SK-N-SH treated with all-trans-retinoic acid at 6 μM for 48 hours (cell line): Measurements from ENCODE around the gene GPER1.

Experiments
- ATAC-seq: fragments of 200-7000 bp; cut with Tn5 transposase; 3 replicates; pipeline ENCODE4 v1.9.1; 2020; ENCODE audit warnings: mild to moderate bottlenecking, moderate library complexity
- ARNTL ChIP-seq: fragments of 450-650 bp; formaldehyde crosslinking; IDR thresholded peaks from 2 replicates; pipeline ENCODE4 v1.5.0; 2020; ENCODE audit warnings: low read depth, mild to moderate bottlenecking, moderate library complexity, borderline replicate concordance
- BACH2 ChIP-seq: fragments of 250-450 bp; sonication (Bioruptor Pico); IDR thresholded peaks from 2 replicates; pipeline ENCODE4 v1.9.0; 2021; ENCODE audit warnings: mild to moderate bottlenecking, borderline replicate concordance
- CREB5 ChIP-seq: fragments of 250-450 bp; sonication (Bioruptor Pico); IDR thresholded peaks from 2 replicates; pipeline ENCODE4 v1.5.1; 2020; ENCODE audit warnings: low read depth, mild to moderate bottlenecking, moderate library complexity
- CSDC2 ChIP-seq: fragments of 250-450 bp; sonication (Bioruptor Pico); IDR thresholded peaks from 2 replicates; pipeline ENCODE4 v1.5.0; 2020; ENCODE audit warnings: mild to moderate bottlenecking, moderate library complexity
- ESRRG ChIP-seq: fragments of 250-450 bp; sonication (Bioruptor Pico); IDR thresholded peaks from 2 replicates; pipeline ENCODE4 v1.6.1; 2021; ENCODE audit warnings: mild to moderate bottlenecking
- ISL1 ChIP-seq: fragments of 250-450 bp; sonication (Bioruptor Pico); IDR thresholded peaks from 2 replicates; pipeline ENCODE4 v2.1.2; 2022; ENCODE audit warnings: mild to moderate bottlenecking, moderate library complexity
- PPARA ChIP-seq: fragments of 250-450 bp; sonication (Bioruptor Pico); IDR thresholded peaks from 2 replicates; pipeline ENCODE4 v1.5.0; 2020; ENCODE audit warnings: mild to moderate bottlenecking, borderline replicate concordance
- RARB ChIP-seq: fragments of 250-450 bp; sonication (Bioruptor Pico); IDR thresholded peaks from 2 replicates; pipeline ENCODE4 v1.8.0; 2021; ENCODE audit warnings: mild to moderate bottlenecking, moderate library complexity
- TCF4 ChIP-seq: fragments of 250-450 bp; sonication (Bioruptor Pico); IDR thresholded peaks from 2 replicates; pipeline ENCODE4 v1.8.0; 2021; ENCODE audit warnings: mild to moderate bottlenecking, moderate library complexity, borderline replicate concordance
- TOX ChIP-seq: fragments of 250-450 bp; sonication (Bioruptor Pico); IDR thresholded peaks from 2 replicates; pipeline ENCODE4 v1.8.0; 2021; ENCODE audit warnings: mild to moderate bottlenecking, moderate library complexity, borderline replicate concordance
- TSHZ2 ChIP-seq: fragments of 250-450 bp; sonication (Bioruptor Pico); IDR thresholded peaks from 2 replicates; pipeline ENCODE4 v1.5.0; 2020; ENCODE audit warnings: mild to moderate bottlenecking, moderate library complexity
- ZC3H10 ChIP-seq: fragments of 250-450 bp; sonication (Bioruptor Pico); IDR thresholded peaks from 2 replicates; pipeline ENCODE4 v1.5.1; 2021; ENCODE audit warnings: mild to moderate bottlenecking, moderate library complexity
- ZFP30 ChIP-seq: fragments of 450-650 bp; formaldehyde crosslinking; IDR thresholded peaks from 2 replicates; pipeline ENCODE4 v1.5.0; 2022; ENCODE audit warnings: mild to moderate bottlenecking, moderate library complexity
- ZNF565 ChIP-seq: fragments of 450-650 bp; formaldehyde crosslinking; conservative IDR thresholded peaks from 2 replicates; pipeline ENCODE4 v1.5.0; 2020; ENCODE audit warnings: low read depth, mild to moderate bottlenecking, moderate library complexity
- ZNF8 ChIP-seq: fragments of 450-650 bp; formaldehyde crosslinking; IDR thresholded peaks from 2 replicates; pipeline ENCODE4 v1.5.0; 2020; ENCODE audit warnings: mild to moderate bottlenecking, moderate library complexity
- TF ChIP-seq, protein P1 (sequence below): fragments of 250-450 bp; sonication (Bioruptor Pico); IDR thresholded peaks from 2 replicates; pipeline ENCODE4 v1.8.0; 2021; ENCODE audit warnings: low read depth, mild to moderate bottlenecking, moderate library complexity, borderline replicate concordance
- TF ChIP-seq, protein P2 (sequence below): fragments of 250-450 bp; sonication (Bioruptor Pico); IDR thresholded peaks from 2 replicates; pipeline ENCODE4 v1.5.1; 2021; ENCODE audit warnings: mild to moderate bottlenecking, moderate library complexity
- TF ChIP-seq, protein P3 (sequence below): fragments of 250-450 bp; sonication (Bioruptor Pico); IDR thresholded peaks from 2 replicates; pipeline ENCODE4 v1.8.0; 2020; ENCODE audit warnings: mild to moderate bottlenecking, moderate library complexity, borderline replicate concordance

The GPER1 gene

GRCh38 chr7:1117321-1117928 lies 29.5 kb downstream of the GPER1 start (continued):
- no peak for TF ChIP-seq TSHZ2
- TF ChIP-seq, protein P1, sequence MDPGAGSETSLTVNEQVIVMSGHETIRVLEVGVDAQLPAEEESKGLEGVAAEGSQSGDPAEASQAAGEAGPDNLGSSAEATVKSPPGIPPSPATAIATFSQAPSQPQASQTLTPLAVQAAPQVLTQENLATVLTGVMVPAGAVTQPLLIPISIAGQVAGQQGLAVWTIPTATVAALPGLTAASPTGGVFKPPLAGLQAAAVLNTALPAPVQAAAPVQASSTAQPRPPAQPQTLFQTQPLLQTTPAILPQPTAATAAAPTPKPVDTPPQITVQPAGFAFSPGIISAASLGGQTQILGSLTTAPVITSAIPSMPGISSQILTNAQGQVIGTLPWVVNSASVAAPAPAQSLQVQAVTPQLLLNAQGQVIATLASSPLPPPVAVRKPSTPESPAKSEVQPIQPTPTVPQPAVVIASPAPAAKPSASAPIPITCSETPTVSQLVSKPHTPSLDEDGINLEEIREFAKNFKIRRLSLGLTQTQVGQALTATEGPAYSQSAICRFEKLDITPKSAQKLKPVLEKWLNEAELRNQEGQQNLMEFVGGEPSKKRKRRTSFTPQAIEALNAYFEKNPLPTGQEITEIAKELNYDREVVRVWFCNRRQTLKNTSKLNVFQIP (CRISPR knock-in tag): no peak
- no peak for TF ChIP-seq ZFP30 (CRISPR knock-in tag)
- TF ChIP-seq, protein P2, sequence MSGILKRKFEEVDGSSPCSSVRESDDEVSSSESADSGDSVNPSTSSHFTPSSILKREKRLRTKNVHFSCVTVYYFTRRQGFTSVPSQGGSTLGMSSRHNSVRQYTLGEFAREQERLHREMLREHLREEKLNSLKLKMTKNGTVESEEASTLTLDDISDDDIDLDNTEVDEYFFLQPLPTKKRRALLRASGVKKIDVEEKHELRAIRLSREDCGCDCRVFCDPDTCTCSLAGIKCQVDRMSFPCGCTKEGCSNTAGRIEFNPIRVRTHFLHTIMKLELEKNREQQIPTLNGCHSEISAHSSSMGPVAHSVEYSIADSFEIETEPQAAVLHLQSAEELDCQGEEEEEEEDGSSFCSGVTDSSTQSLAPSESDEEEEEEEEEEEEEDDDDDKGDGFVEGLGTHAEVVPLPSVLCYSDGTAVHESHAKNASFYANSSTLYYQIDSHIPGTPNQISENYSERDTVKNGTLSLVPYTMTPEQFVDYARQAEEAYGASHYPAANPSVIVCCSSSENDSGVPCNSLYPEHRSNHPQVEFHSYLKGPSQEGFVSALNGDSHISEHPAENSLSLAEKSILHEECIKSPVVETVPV: no peak
- TF ChIP-seq BACH2 (CRISPR knock-in tag): no peak
- no peak for TF ChIP-seq PPARA (CRISPR knock-in tag)

GRCh38 chr7:1119201-1119600 lies 31.3 kb downstream of the GPER1 start:
- ATAC-seq: no peak
- TF ChIP-seq ZNF8 (CRISPR knock-in tag) (no peak), RARB (CRISPR knock-in tag) (no peak), BACH2 (CRISPR knock-in tag) (no peak), TCF4 (no peak), ZNF565 (no peak), PPARA (CRISPR knock-in tag) (no peak), ESRRG (CRISPR knock-in tag) (no peak), ISL1 (CRISPR knock-in tag) (no peak), ARNTL (no peak), TOX (CRISPR knock-in tag) (no peak), ZC3H10 (CRISPR knock-in tag) (no peak), CSDC2 (CRISPR knock-in tag) (no peak), CREB5 (no peak), ZFP30 (CRISPR knock-in tag) (no peak)
- TF ChIP-seq, protein P1 (CRISPR knock-in tag): no peak
- TF ChIP-seq, protein P3, sequence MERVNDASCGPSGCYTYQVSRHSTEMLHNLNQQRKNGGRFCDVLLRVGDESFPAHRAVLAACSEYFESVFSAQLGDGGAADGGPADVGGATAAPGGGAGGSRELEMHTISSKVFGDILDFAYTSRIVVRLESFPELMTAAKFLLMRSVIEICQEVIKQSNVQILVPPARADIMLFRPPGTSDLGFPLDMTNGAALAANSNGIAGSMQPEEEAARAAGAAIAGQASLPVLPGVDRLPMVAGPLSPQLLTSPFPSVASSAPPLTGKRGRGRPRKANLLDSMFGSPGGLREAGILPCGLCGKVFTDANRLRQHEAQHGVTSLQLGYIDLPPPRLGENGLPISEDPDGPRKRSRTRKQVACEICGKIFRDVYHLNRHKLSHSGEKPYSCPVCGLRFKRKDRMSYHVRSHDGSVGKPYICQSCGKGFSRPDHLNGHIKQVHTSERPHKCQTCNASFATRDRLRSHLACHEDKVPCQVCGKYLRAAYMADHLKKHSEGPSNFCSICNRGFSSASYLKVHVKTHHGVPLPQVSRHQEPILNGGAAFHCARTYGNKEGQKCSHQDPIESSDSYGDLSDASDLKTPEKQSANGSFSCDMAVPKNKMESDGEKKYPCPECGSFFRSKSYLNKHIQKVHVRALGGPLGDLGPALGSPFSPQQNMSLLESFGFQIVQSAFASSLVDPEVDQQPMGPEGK (CRISPR knock-in tag): no peak
- TF ChIP-seq, protein P2: no peak
- TF ChIP-seq, all 23 proteins: peak for 0
